ENCODE data around the gene ENDOG. TPM values are rescaled to one million over a fixed set of nuclear protein-coding genes. Genes with fewer than 3 reads are reported as not detected.

Gene ENDOG
- total RNA-seq, 1 donor from 2014 or later: 35.9 TPM

Other genes starting within 250 kb of the ENDOG start
- gene DYNC2I2, start 161.7 kb upstream of the ENDOG start, total RNA-seq (ENCODE audit: unreplicated experiment): 15.0 TPM
- gene SET, start 129.3 kb upstream of the ENDOG start, total RNA-seq (ENCODE audit: unreplicated experiment): 387 TPM
- 4.3 TPM for gene PKN3, start 116.0 kb upstream of the ENDOG start, total RNA-seq (ENCODE audit: unreplicated experiment)
- 18.2 TPM for gene ZDHHC12, start 94.4 kb upstream of the ENDOG start, total RNA-seq (ENCODE audit: unreplicated experiment)
- gene ZER1, start 46.6 kb upstream of the ENDOG start, total RNA-seq (ENCODE audit: unreplicated experiment): 38.0 TPM
- 25.6 TPM for gene TBC1D13, start 31.2 kb upstream of the ENDOG start, total RNA-seq (ENCODE audit: unreplicated experiment)
- 22.3 TPM for gene SPOUT1, start 11.3 kb downstream of the ENDOG start, total RNA-seq (ENCODE audit: unreplicated experiment)
- gene KYAT1, start 63.5 kb downstream of the ENDOG start, total RNA-seq (ENCODE audit: unreplicated experiment): 19.5 TPM
- gene LRRC8A, start 63.6 kb downstream of the ENDOG start, total RNA-seq (ENCODE audit: unreplicated experiment): 93.0 TPM
- gene PHYHD1, start 102.5 kb downstream of the ENDOG start, total RNA-seq (ENCODE audit: unreplicated experiment): 4.4 TPM
- 16.6 TPM for gene DOLK, start 129.1 kb downstream of the ENDOG start, total RNA-seq (ENCODE audit: unreplicated experiment)
- gene NUP188, start 129.2 kb downstream of the ENDOG start, total RNA-seq (ENCODE audit: unreplicated experiment): 63.6 TPM
- 143 TPM for gene SH3GLB2, start 209.8 kb downstream of the ENDOG start, total RNA-seq (ENCODE audit: unreplicated experiment)
- gene MIGA2, start 218.1 kb downstream of the ENDOG start, total RNA-seq (ENCODE audit: unreplicated experiment): 40.2 TPM

Data from glutamatergic neuron (in vitro differentiated cells).